CD4-positive, alpha-beta T cell treated with Interferon alpha-2 for 1 hour (primary cell): ENCODE results near the gene PHLPP2.
"Not testable (repeated sequence)": the region's sequence is repeated elsewhere in the genome, so short reads cannot be mapped to it uniquely, and the experiment has no call there.

ENCODE experiments used
- DNase-seq, 2 donors: peaks; one replicate each; pipeline ENCODE4 v3.0.0-alpha.2; 2020 to 2022

Gene PHLPP2

GRCh38 chr16:71666264-71666663 is 58.2 kb downstream of the PHLPP2 start:
- no peak for DNase-seq

- DNase-seq = no peak
These were observed 65.0 kb downstream of the PHLPP2 start for GRCh38 chr16:71659471-71659870.

GRCh38 chr16:71658771-71659170 is 65.7 kb downstream of the PHLPP2 start:
- no peak for DNase-seq

- no peak for DNase-seq
These were observed 74.8 kb downstream of the PHLPP2 start for GRCh38 chr16:71649704-71650103.

- DNase-seq = no peak
These were observed 75.6 kb downstream of the PHLPP2 start for GRCh38 chr16:71648921-71649320.

GRCh38 chr16:71648162-71648561 is 76.3 kb downstream of the PHLPP2 start:
- no peak for DNase-seq

- no peak for DNase-seq
These were observed 77.1 kb downstream of the PHLPP2 start for GRCh38 chr16:71647391-71647790.

GRCh38 chr16:71645450-71645849 is 79.1 kb downstream of the PHLPP2 start:
- DNase-seq = peak in 1 of 2 donors; percentile 7

- DNase-seq = no peak
These were observed 87.1 kb downstream of the PHLPP2 start for GRCh38 chr16:71637398-71637797.

GRCh38 chr16:71635632-71636031 is 88.9 kb downstream of the PHLPP2 start:
- DNase-seq = no peak

- no peak for DNase-seq
These were observed 92.7 kb downstream of the PHLPP2 start for GRCh38 chr16:71631776-71632175.

GRCh38 chr16:71630808-71631207 is 93.7 kb downstream of the PHLPP2 start:
- no peak for DNase-seq

GRCh38 chr16:71629278-71630016 is 95.1 kb downstream of the PHLPP2 start:
- no peak for DNase-seq

GRCh38 chr16:71628810-71629209 is 95.7 kb downstream of the PHLPP2 start:
- no peak for DNase-seq

GRCh38 chr16:71627731-71628181 is 96.7 kb downstream of the PHLPP2 start:
- DNase-seq = no peak

GRCh38 chr16:71626858-71627213 is 97.7 kb downstream of the PHLPP2 start:
- DNase-seq = no peak

GRCh38 chr16:71626018-71626857 is 98.3 kb downstream of the PHLPP2 start, which contains the start of gene MARVELD3:
Gene MARVELD3, plus strand, starts transcription at chr16:71626184. Its CDS starts 46 bp downstream, at chr16:71626230.
- DNase-seq = peak; percentile 2 to 25

- no peak for DNase-seq
These were observed 99.2 kb downstream of the PHLPP2 start for GRCh38 chr16:71625113-71625850.

- DNase-seq = no peak
These were observed 100.9 kb downstream of the PHLPP2 start for GRCh38 chr16:71623597-71623996.

GRCh38 chr16:71622088-71622487 is 102.4 kb downstream of the PHLPP2 start:
- peak in 1 of 2 donors; percentile 25 for DNase-seq

- DNase-seq = no peak
These were observed 106.1 kb downstream of the PHLPP2 start for GRCh38 chr16:71618429-71618828.

- DNase-seq = not testable (repeated sequence)
These were observed 109.5 kb downstream of the PHLPP2 start for GRCh38 chr16:71614956-71615355.
